NCI-H1048 (cell line): Measurements from ENCODE around the gene CKAP4.

Experiments
- DNase-seq: peaks from one replicate; lab custom pipeline; 2025; lab: John Stamatoyannopoulos, UW

Gene CKAP4

GRCh38 chr12:106194351-106194750 is 53.5 kb downstream of the CKAP4 start:
- no peak for DNase-seq

- no peak for DNase-seq
Observed at GRCh38 chr12:106193394-106194215, 54.2 kb downstream of the CKAP4 start.

- no peak for DNase-seq
Observed at GRCh38 chr12:106192659-106193393, 55.0 kb downstream of the CKAP4 start.

GRCh38 chr12:106190581-106190980 is 57.2 kb downstream of the CKAP4 start:
- no peak for DNase-seq

- no peak for DNase-seq
Observed at GRCh38 chr12:106189341-106189740, 58.5 kb downstream of the CKAP4 start.

GRCh38 chr12:106188256-106188655 is 59.6 kb downstream of the CKAP4 start:
- no peak for DNase-seq
